Measurements from ENCODE around the gene GDF9. TPM values are rescaled to one million over a fixed set of nuclear protein-coding genes. Genes with fewer than 3 reads are reported as not detected.
A peak's percentile ranks its signal among the peaks of the same experiment; 100 is the strongest.

The GDF9 gene
- total RNA-seq, 1 donor from 2014 or later, result 0.15 TPM

DNA sequence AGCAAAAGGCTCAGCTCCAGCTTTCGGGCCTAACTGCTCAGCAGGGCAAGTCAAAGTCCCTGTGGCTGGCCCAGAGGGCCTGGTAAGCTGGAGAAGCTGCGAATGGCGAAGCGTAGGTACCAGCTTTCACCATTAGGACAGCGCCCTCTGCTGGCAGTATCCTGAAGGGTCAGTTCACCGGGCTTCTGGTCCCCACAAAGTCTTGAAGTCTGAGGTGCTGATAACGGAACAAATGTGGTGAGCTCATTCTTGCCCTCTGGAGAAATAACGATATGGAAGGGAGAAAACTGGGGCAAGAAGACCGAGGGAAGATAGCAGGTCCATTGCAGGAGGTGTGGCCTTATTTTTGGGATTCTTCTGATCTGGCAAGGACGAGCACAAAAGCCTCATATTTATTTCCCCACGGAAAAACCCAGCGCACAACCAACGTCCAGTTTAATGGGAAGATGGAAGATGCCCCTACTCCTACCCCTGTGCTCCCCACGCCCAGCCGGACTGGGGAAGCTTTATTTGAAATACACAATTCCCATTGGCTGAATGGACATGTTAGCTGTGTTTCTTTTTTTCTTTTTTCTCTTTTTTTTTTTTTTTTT is 46.0 kb downstream of the GDF9 start:
- DNase-seq (ENCODE audit: low read depth), result peak; percentile 83

DNA sequence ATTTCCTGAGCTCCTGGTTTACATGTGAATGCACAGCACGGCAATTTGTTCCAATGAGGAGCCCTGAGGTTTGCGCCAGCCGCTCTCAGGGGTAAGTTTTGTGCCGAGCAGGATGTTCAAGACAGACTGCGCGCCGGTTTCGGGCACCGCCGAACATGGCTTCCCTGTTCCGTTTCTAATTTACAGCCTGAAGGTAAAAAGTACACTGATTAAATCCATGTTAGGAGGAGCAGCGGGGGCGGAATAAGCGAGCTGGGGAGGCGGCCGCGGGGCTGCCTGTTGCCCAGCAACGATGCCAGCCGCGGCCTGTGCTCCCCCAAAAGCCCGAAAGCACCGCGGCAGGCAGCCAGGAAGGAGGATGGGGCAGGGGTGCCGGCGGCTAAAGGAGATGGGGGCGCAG is 46.8 kb downstream of the GDF9 start:
- DNase-seq (ENCODE audit: low read depth), result no peak

DNA sequence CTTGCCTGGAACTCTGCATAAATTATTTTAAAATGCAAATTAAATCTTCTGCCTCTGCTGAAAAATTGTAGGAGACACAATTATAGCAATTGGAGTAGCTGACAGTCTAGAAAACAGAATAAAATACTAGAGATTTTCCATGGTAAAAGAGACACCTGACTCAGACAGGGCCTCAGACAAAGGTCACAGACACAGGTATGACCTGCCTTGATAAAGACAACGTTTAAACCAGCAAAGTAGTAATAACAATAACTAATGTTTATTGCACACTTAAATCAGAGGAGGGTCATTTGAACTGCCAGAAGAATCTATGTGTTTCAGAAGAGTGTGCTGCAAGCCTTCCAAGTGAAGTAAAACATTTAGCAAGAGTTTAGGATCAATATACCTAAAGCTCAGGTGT is 49.3 kb downstream of the GDF9 start:
- DNase-seq (ENCODE audit: low read depth), result no peak

GRCh38 chr5:132816554-132816953 is 49.7 kb downstream of the GDF9 start:
- DNase-seq (ENCODE audit: low read depth), result peak; percentile 58

- no peak for DNase-seq (ENCODE audit: low read depth)
Observed at GRCh38 chr5:132816083-132816482, 50.2 kb downstream of the GDF9 start.

DNA sequence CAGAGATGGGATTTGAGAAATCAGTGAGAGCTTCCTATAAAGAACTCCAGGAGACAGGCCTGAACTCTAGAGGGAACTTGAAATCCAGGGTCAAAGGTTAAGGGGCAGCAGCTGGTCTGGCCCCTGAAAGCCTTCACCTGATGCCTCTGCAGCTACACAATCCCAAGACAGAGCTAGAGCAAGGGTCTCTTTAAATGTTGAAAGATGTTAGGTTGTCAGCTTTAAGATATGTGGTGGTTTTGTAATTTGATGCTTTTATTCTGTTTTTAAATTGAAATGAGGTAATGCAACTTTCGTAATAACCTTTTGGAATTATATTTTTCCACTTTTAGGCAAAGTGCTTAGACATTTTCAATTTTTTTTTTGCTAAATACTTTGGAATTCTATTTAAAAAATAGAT is 50.8 kb downstream of the GDF9 start:
- no peak for DNase-seq (ENCODE audit: low read depth)

DNA sequence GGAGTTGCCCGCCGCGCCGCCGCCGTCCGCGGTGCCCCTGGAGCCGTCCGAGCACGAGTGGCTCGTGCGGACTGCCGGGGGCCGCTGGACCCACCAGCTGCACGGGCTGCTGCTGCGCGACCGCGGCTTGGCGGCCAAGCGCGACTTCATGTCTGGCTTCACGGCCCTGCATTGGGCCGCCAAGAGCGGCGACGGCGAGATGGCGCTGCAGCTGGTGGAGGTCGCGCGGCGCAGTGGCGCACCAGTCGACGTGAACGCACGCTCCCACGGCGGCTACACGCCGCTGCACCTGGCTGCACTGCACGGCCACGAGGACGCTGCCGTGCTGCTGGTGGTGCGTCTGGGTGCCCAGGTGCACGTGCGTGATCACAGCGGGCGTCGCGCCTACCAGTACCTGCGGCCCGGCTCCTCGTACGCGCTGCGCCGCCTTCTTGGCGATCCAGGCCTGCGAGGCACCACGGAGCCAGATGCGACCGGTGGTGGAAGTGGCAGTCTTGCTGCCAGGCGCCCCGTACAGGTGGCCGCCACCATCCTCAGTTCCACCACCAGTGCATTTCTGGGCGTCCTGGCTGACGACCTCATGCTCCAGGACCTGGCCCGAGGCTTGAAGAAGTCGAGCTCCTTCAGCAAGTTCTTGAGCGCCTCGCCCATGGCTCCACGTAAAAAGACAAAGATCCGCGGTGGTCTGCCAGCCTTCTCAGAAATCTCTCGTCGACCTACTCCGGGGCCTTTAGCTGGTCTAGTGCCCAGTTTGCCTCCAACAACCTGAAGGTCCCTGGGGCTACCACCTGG is 51.6 kb downstream of the GDF9 start:
- no peak for DNase-seq (ENCODE audit: low read depth)

DNA sequence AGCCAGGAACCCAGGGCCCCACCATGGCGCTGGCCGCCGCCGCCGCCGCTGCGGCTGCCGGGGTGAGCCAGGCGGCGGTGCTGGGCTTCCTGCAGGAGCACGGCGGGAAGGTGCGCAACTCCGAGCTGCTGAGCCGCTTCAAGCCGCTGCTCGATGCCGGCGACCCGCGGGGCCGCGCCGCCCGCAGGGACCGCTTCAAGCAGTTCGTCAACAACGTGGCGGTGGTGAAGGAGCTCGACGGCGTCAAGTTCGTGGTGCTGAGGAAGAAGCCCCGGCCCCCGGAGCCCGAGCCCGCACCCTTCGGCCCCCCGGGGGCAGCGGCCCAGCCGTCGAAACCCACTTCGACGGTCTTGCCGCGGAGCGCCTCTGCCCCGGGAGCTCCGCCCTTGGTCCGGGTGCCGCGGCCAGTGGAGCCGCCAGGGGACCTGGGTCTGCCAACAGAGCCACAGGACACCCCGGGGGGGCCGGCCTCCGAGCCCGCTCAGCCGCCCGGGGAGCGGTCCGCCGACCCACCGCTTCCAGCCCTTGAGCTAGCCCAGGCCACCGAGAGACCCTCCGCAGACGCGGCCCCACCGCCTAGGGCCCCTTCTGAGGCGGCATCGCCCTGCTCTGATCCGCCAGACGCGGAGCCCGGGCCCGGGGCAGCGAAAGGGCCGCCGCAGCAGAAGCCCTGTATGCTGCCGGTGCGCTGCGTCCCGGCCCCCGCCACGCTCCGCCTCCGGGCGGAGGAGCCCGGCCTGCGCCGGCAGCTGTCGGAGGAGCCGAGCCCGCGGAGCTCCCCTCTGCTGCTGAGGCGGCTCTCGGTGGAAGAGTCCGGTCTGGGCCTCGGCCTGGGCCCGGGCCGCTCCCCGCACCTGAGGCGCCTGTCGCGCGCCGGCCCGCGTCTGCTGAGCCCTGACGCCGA is 52.4 kb downstream of the GDF9 start:
- no peak for DNase-seq (ENCODE audit: low read depth)

GRCh38 chr5:132812781-132813598 is 53.3 kb downstream of the GDF9 start, which contains the start of gene SOWAHA:
Gene SOWAHA, plus strand, starts transcription at chr5:132813302. Its CDS starts 320 bp downstream, at chr5:132813622.
- no peak for DNase-seq (ENCODE audit: low read depth)

DNA sequence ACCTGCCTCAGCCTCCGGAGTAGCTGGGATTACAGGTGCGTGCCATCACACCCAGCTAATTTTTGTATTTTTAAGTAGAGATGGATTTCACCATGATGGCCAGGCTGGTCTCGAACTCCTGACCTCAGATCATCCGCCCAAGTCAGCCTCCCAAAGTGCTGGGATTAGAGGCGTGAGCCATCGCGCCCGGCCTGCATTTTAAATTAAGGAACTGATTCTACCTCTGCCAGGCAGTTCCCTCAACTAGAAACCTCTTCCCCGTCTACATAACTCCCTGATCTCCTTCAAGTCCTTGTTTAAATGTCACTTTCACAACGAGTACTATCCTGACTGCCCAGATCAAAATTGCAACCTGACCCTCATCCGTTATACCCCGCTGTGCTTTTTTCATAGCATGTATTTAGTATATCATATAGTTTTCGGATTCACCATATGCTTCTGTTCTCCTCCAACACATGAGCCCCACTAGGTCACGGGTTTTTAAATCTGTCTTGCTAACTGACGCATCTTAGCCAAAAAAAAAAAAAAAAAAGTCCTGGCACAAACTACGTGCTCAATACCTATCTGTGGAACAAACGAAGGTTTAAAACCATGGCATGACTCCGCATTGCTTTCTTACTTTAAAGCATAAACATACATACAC is 54.0 kb downstream of the GDF9 start:
- no peak for DNase-seq (ENCODE audit: low read depth)

Other genes with a start within 250 kb of the GDF9 start
- not detected in 2 replicates for gene IL13, start 208.3 kb downstream of the GDF9 start, total RNA-seq
- gene IL4, start 192.5 kb downstream of the GDF9 start, total RNA-seq, result not detected in 2 replicates
- gene KIF3A, start 128.9 kb downstream of the GDF9 start, total RNA-seq, result 7.6 and 21.5 TPM in 2 replicates
- gene CCNI2, start 119.0 kb downstream of the GDF9 start, total RNA-seq, result 1.1 and 2.3 TPM in 2 replicates
- gene SEPTIN8, start 89.2 kb downstream of the GDF9 start, total RNA-seq, result 76.9 and 116 TPM in 2 replicates
- gene SOWAHA, start 53.2 kb downstream of the GDF9 start, total RNA-seq, result 0.45 TPM in 1 of 2 replicates, not detected in the other
- gene SHROOM1, start 35.8 kb downstream of the GDF9 start, total RNA-seq, result 3.3 and 4.5 TPM in 2 replicates
- gene UQCRQ, start 173 bp upstream of the GDF9 start, total RNA-seq, result 60.6 and 117 TPM in 2 replicates
- 0.15 TPM in 1 of 2 replicates, not detected in the other for gene LEAP2, start 7.2 kb upstream of the GDF9 start, total RNA-seq
- 48.6 and 95.0 TPM in 2 replicates for gene AFF4, start 97.2 kb upstream of the GDF9 start, total RNA-seq
- 13.3 and 19.8 TPM in 2 replicates for gene ZCCHC10, start 160.1 kb upstream of the GDF9 start, total RNA-seq
- 213 and 240 TPM in 2 replicates for gene HSPA4, start 185.5 kb upstream of the GDF9 start, total RNA-seq